H9 (cell line): ENCODE data around the gene XRN1. TPM values are rescaled to one million over a fixed set of nuclear protein-coding genes. Genes with fewer than 3 reads are reported as not detected.

Source experiments
- DNase-seq: peaks from one replicate; pipeline ENCODE4 v3.0.0-alpha.2; 2017
- H2AFZ ChIP-seq: one replicate; pipeline ENCODE4 v1.6.1; 2013; ENCODE audit warnings: mild to moderate bottlenecking, low read length, control low read depth, moderate library complexity
- H2AK5ac ChIP-seq: 2 replicates; pipeline ENCODE4 v1.6.1; 2013; ENCODE audit warnings: low read length, control low read depth, mixed read lengths; ENCODE audit not compliant: insufficient read length
- H2BK120ac ChIP-seq: one replicate; pipeline ENCODE4 v1.6.1; 2013; ENCODE audit warnings: low read depth, mild to moderate bottlenecking, low read length, control low read depth, inconsistent platforms; ENCODE audit not compliant: poor library complexity, severe bottlenecking
- H2BK12ac ChIP-seq: 2 replicates; pipeline ENCODE4 v1.6.1; 2013; ENCODE audit warnings: low read length, control low read depth, mixed read lengths, low read depth; ENCODE audit not compliant: insufficient read length
- H2BK15ac ChIP-seq: 2 replicates; pipeline ENCODE4 v1.6.1; 2013; ENCODE audit warnings: low read depth, low read length, control low read depth
- H2BK20ac ChIP-seq: one replicate; pipeline ENCODE4 v1.6.1; 2013; ENCODE audit warnings: low read depth, mild to moderate bottlenecking, low read length, control low read depth, inconsistent platforms; ENCODE audit not compliant: poor library complexity, severe bottlenecking
- H2BK5ac ChIP-seq: 2 replicates; pipeline ENCODE4 v1.6.1; 2013; ENCODE audit warnings: low read length, control low read depth, mixed read lengths; ENCODE audit not compliant: insufficient read length
- H3K14ac ChIP-seq: 2 replicates; pipeline ENCODE4 v1.6.1; 2013; ENCODE audit warnings: low read length, control low read depth; ENCODE audit not compliant: insufficient read depth
- H3K18ac ChIP-seq: 2 replicates; pipeline ENCODE4 v1.6.1; 2013; ENCODE audit warnings: low read depth, mild to moderate bottlenecking, mixed read lengths, low read length, control low read depth; ENCODE audit not compliant: insufficient read length
- H3K23ac ChIP-seq: 2 replicates; pipeline ENCODE4 v1.6.1; 2013; ENCODE audit warnings: low read length, control low read depth, mixed read lengths, low read depth; ENCODE audit not compliant: insufficient read length
- H3K23me2 ChIP-seq: 2 replicates; pipeline ENCODE4 v1.6.1; 2013; ENCODE audit warnings: low read depth, mild to moderate bottlenecking, mixed read lengths, low read length, control low read depth; ENCODE audit not compliant: insufficient read length, poor library complexity, severe bottlenecking
- H3K27ac ChIP-seq: 2 replicates; pipeline ENCODE4 v1.5.1; 2013; ENCODE audit warnings: low read length, control low read depth, mixed read lengths, low read depth; ENCODE audit not compliant: insufficient read length
- H3K27me3 ChIP-seq: 2 replicates; pipeline ENCODE4 v1.6.1; 2013; ENCODE audit warnings: low read length, control low read depth, inconsistent platforms; ENCODE audit not compliant: insufficient read depth
- H3K4ac ChIP-seq: 2 replicates; pipeline ENCODE4 v1.6.1; 2013; ENCODE audit warnings: low read depth, mild to moderate bottlenecking, control low read depth, inconsistent platforms, low read length, moderate library complexity
- H3K4me1 ChIP-seq: 2 replicates; pipeline ENCODE4 v1.6.1; 2013; ENCODE audit warnings: low read length, control low read depth, inconsistent platforms; ENCODE audit not compliant: insufficient read depth
- H3K4me2 ChIP-seq: 2 replicates; pipeline ENCODE4 v1.6.1; 2013; ENCODE audit warnings: low read length, control low read depth, mixed read lengths; ENCODE audit not compliant: insufficient read length, insufficient read depth
- H3K56ac ChIP-seq: 2 replicates; pipeline ENCODE4 v1.6.1; 2013; ENCODE audit warnings: low read depth, mild to moderate bottlenecking, mixed read lengths, low read length, control low read depth; ENCODE audit not compliant: insufficient read length
- H3K79me1 ChIP-seq: 2 replicates; pipeline ENCODE4 v1.6.1; 2013; ENCODE audit warnings: low read depth, mild to moderate bottlenecking, moderate library complexity, low read length, control low read depth, inconsistent platforms; ENCODE audit not compliant: insufficient read depth, poor library complexity, severe bottlenecking
- H3K79me2 ChIP-seq: 2 replicates; pipeline ENCODE4 v1.6.1; 2013; ENCODE audit warnings: low read length, control low read depth, inconsistent platforms; ENCODE audit not compliant: insufficient read depth
- H3K9ac ChIP-seq: 2 replicates; pipeline ENCODE4 v1.6.1; 2013; ENCODE audit warnings: low read length, control low read depth, mixed read lengths; ENCODE audit not compliant: insufficient read length; ENCODE audit errors: extremely low read depth
- H3K9me3 ChIP-seq: one replicate; pipeline ENCODE4 v1.6.1; 2013; ENCODE audit warnings: low read depth, low read length, inconsistent platforms; ENCODE audit not compliant: control insufficient read depth
- H3T11ph ChIP-seq: one replicate; pipeline ENCODE4 v1.6.1; 2013; ENCODE audit warnings: mild to moderate bottlenecking, low read length, control low read depth, inconsistent platforms
- H4K20me1 ChIP-seq: one replicate; pipeline ENCODE4 v1.6.1; 2013; ENCODE audit not compliant: control insufficient read depth, insufficient read length, insufficient read depth
- H4K5ac ChIP-seq: 2 replicates; pipeline ENCODE4 v1.6.1; 2013; ENCODE audit warnings: low read depth, mild to moderate bottlenecking, mixed read lengths, low read length, control low read depth; ENCODE audit not compliant: insufficient read length
- H4K8ac ChIP-seq: replicated peaks from 2 replicates; pipeline ENCODE4 v1.6.1; 2013; ENCODE audit warnings: low read length, control low read depth, mixed read lengths, low read depth; ENCODE audit not compliant: insufficient read length
- H4K91ac ChIP-seq: 2 replicates; pipeline ENCODE4 v1.6.1; 2013; ENCODE audit warnings: low read depth, mild to moderate bottlenecking, moderate library complexity, mixed read lengths, low read length, control low read depth; ENCODE audit not compliant: insufficient read length
- H3K27ac Mint-ChIP-seq, 3 experiments: 2 replicates in 2 of 3; 3 replicates in 1 of 3; pipeline ENCODE4 v1.8.0; 2020 to 2021; ENCODE audit warnings: mixed read lengths in 3 of 3, mild to moderate bottlenecking in 1 of 3, moderate library complexity in 1 of 3
- H3K27me3 Mint-ChIP-seq: 2 replicates; pipeline ENCODE4 v1.8.0; 2021; ENCODE audit warnings: low read depth, mild to moderate bottlenecking, moderate library complexity, mixed read lengths
- H3K36me3 Mint-ChIP-seq, 3 experiments: 2 replicates in 2 of 3; 3 replicates in 1 of 3; pipeline ENCODE4 v1.8.0; 2020 to 2021; ENCODE audit warnings: low read depth in 3 of 3, mixed read lengths in 3 of 3; ENCODE audit not compliant: insufficient read depth in 1 of 3
- H3K4me1 Mint-ChIP-seq, 2 experiments: 2 replicates each; pipeline ENCODE4 v1.8.0; 2020; ENCODE audit warnings: mixed read lengths in 2 of 2
- H3K4me3 Mint-ChIP-seq, 2 experiments: 2 replicates in 1 of 2; 3 replicates in 1 of 2; pipeline ENCODE4 v1.8.0; 2020 to 2021; ENCODE audit warnings: mild to moderate bottlenecking in 2 of 2, mixed read lengths in 2 of 2, moderate library complexity in 1 of 2
- H3K9me3 Mint-ChIP-seq, 2 experiments: 2 replicates in 1 of 2; 3 replicates in 1 of 2; pipeline ENCODE4 v1.8.0; 2020; ENCODE audit warnings: mild to moderate bottlenecking in 2 of 2, mixed read lengths in 2 of 2, moderate library complexity in 1 of 2
- WGBS: extraction: QIAGEN DNeasy Blood & Tissue Kit; methylation state at CpG from one replicate; pipeline ENCODE4 v1.1.7; 2013; ENCODE audit warnings: missing lambda C conversion rate, low lambda C conversion rate, mixed read lengths; ENCODE audit not compliant: insufficient read length; ENCODE audit errors: extremely low coverage; 5-methylcytosine and 5-hydroxymethylcytosine counted together
- total RNA-seq: library from RNA; stranded (reverse); gene quantifications from 2 replicates; pipeline ENCODE4 v1.2.1, GENCODE V29; 2021
- TF ChIP-seq, protein P1 (sequence below): fragments of 200-600 bp; sonication (generic); conservative IDR thresholded peaks from 3 replicates; pipeline ENCODE4 v1.8.0; 2021; ENCODE audit warnings: antibody characterized with exemption, mild to moderate bottlenecking

The XRN1 gene
- total RNA-seq, 1 experiment from 2014 or later = 15.0 TPM

DNA sequence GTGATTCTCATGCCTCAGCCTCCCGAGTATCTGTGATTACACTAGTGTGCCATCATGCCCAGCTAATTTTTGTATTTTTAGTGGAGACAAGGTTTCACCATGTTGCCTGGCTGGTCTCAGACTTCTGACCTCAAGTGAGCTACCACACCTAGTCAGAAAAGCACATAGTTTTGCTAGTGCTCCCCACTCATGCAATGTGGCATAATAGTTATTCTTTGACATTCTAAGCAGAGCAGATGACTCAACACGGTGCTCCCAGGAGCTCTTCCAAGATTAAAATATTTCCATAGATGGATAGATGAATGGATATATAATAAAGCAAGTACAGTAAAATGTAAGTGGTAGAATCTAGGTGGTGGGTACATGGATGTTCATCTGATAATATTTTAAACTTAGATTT, 169.4 kb downstream of the XRN1 start:
- Histone ChIP-seq H2AFZ (no peak overlapping the region), H4K5ac (no peak overlapping the region), H3K4me2 (no peak overlapping the region), H3K56ac (no peak overlapping the region), H2BK5ac (no peak overlapping the region), H2BK15ac (no peak overlapping the region), H3K23me2 (no peaks in the 10 kb centered on the region), H3K23ac (no peak overlapping the region), H3K4ac (no peak overlapping the region), H4K91ac (no peak overlapping the region), H3K27me3 (no peaks in the 10 kb centered on the region), H2BK120ac (no peak overlapping the region), H4K8ac (no peak overlapping the region), H2BK12ac (no peak overlapping the region), H3K79me2 (no peaks in the 10 kb centered on the region), H2AK5ac (no peak overlapping the region), H3K9me3 (no peaks in the 10 kb centered on the region), H4K20me1 (no peaks in the 10 kb centered on the region), H3T11ph (no peak overlapping the region), H3K18ac (no peak overlapping the region), H3K4me1 (no peaks in the 10 kb centered on the region), H3K79me1 (no peaks in the 10 kb centered on the region), H3K9ac (no peak overlapping the region), H3K14ac (no peak overlapping the region), H2BK20ac (no peak overlapping the region), H3K27ac (no peak overlapping the region)
- DNase-seq = no peak
- Mint-ChIP-seq H3K4me3 (no peak overlapping the region), H3K27ac (no peak overlapping the region), H3K9me3 (peaks cover 9 to 12% of the 10 kb centered on the region in 2 experiments; a peak in 4 of 5 replicates), H3K4me1 (no peaks in the 10 kb centered on the region), H3K36me3 (peaks cover 0 to 9% (median 5%) of the 10 kb centered on the region in 3 experiments; a peak in 4 of 7 replicates), H3K27me3 (peaks cover 11% of the 10 kb centered on the region)
- no CpG with 5 or more reads among the region's 2 CpGs for WGBS
- TF ChIP-seq, protein P1, sequence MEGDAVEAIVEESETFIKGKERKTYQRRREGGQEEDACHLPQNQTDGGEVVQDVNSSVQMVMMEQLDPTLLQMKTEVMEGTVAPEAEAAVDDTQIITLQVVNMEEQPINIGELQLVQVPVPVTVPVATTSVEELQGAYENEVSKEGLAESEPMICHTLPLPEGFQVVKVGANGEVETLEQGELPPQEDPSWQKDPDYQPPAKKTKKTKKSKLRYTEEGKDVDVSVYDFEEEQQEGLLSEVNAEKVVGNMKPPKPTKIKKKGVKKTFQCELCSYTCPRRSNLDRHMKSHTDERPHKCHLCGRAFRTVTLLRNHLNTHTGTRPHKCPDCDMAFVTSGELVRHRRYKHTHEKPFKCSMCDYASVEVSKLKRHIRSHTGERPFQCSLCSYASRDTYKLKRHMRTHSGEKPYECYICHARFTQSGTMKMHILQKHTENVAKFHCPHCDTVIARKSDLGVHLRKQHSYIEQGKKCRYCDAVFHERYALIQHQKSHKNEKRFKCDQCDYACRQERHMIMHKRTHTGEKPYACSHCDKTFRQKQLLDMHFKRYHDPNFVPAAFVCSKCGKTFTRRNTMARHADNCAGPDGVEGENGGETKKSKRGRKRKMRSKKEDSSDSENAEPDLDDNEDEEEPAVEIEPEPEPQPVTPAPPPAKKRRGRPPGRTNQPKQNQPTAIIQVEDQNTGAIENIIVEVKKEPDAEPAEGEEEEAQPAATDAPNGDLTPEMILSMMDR = no peak
